GM12875 (cell line): ENCODE measurements around the gene FMNL2.
"Not testable (repeated sequence)": the region's sequence is repeated elsewhere in the genome, so short reads cannot be mapped to it uniquely, and the experiment has no call there.

ENCODE experiments used
- H3K4me3 ChIP-seq: one replicate; pipeline ENCODE4 v1.5.1; 2011; ENCODE audit warnings: low read depth, low read length, control low read depth
- CTCF ChIP-seq: IDR thresholded peaks from 2 replicates; pipeline ENCODE4 v1.5.1; 2011; ENCODE audit warnings: low read depth, mild to moderate bottlenecking, control low read depth, inconsistent platforms, low read length, moderate library complexity, borderline replicate concordance; ENCODE audit not compliant: insufficient read depth

FMNL2 gene

DNA sequence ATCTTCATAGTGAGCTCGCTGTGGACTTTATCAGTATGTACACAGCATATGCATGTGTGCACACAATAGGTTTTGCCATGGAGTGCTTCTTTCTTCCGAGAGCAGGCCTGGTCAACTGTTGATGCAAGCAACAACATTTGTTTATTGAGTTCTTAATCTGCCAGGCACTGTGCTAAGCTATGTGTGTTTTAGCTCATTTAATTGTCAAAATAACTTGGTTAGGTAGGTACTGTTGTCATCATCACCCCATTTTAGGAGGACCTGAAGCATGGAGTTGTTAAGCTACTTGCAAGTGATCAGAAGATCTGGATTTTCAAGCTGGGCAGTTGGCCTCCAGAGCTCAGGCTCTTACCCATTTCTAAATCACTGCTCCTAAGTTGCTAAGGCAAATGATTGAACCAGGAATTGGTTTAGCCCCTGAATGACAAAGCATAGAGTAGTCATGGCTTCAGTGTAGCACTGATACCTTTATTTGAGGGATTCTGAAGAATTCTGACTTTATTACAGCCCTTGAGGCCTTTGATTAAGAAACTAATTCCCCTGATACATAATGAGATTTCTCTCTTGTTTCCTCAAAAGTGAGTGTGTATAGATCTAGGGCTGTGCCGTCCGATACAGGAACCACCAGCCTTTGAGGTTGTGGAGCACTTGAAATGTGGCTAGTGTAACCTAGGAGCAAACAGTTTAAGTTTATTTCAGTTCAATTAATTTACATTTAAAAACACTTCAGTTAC is 132.9 kb downstream of the FMNL2 start:
- no peak overlapping the region for H3K4me3 ChIP-seq
- TF ChIP-seq CTCF = no peak

- H3K4me3 ChIP-seq = no peak overlapping the region
- TF ChIP-seq CTCF = no peak
Measured at GRCh38 chr2:152468899-152469692, 134.1 kb downstream of the FMNL2 start.

DNA sequence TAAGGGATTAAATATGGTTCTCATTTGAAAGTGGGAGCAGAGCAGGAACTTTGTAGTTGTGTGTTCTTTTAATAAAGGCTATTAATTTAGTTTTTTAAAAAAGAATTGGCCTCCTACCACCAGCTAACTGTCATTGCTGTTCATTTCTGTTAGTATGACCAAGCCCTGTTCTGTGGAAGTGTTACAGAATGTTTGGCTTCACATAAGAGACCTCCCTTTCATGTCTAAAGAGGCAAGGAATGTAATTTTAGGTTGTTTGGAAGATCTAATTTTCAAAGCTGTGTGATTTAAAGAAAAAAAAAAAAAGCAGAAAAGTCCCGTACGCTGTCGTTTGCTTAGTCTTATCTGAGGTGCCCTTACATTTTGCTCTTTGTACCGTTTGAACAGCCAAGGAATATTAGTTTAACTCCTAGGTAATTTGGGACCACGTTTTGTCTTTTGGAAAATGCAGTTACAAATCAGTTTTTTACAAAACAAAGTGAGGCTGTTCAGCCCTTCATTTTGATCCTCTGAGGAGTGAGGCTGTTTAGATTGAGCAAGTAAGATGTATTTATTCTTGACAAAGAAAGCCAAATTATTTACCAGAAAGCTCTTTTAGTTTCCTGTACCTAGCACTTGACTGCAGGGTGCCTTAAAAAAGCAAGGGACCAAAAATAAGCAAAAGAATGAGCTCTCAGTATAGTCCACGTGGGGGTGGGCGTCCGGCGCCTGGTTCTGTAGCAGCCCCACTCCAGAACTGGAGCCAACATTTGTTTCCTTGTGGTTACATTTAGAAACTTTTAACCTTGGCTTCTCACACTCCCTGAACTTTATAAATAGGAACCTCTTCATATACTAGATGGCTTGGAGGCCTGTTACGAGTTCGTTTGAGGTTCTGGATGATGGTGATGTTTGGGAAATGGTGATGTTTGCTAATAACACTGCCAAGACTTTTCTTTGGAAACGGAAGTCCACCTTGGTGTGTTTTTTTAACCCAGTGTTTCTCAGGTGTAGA is 136.2 kb downstream of the FMNL2 start:
- H3K4me3 ChIP-seq = no peak overlapping the region
- no peak for TF ChIP-seq CTCF

DNA sequence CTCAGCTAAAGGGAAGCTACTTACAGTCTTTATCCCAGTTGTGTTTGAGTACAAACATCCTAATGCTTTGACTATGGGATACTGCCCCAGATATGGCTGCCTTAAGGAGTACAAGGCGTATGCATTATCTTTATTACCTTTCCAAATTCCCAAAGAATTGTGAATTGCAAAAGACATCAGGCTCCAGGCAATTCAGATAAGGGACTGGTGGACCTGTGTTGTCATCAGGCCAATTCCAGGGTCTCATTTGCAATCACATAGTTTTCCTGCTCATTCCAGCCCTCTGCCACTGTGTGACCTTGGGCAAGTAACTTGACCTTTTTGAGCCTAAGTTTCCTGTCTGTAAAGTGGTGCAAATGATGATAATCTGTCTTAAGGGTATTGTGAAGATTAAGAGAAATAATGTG is 137.5 kb downstream of the FMNL2 start:
- TF ChIP-seq CTCF = no peak
- no peak overlapping the region for H3K4me3 ChIP-seq

GRCh38 chr2:152473151-152473857 is 138.3 kb downstream of the FMNL2 start:
- no peak for TF ChIP-seq CTCF
- no peak overlapping the region for H3K4me3 ChIP-seq

- H3K4me3 ChIP-seq = not testable (repeated sequence)
Measured at GRCh38 chr2:152474523-152474922, 139.5 kb downstream of the FMNL2 start.
